ENCODE data around the gene ARIH2.

The ARIH2 gene

DNA sequence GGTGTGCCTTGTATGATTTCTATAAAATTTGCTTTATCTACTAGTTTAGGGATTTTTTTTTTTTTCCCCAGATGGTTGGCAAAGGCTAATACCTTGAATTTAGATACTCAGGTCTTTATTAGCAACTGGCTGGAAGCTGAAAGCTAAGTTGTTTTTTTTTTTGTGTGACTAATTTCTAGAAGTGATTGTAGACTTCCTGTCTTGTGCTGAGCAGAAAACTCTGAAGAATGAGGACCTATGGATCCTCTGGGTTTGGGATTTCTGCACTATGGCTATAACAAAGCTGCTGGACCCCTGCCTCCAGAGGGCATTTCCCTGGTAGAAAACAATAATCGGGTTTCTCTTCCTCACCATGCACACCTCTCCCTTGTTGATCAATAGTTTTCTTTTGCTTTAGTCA is 10.0 kb downstream of the ARIH2 start:
- DNase-seq (ENCODE audit: low read depth in 2 of 2, low spot score in 1 of 2) = no peak

DNA sequence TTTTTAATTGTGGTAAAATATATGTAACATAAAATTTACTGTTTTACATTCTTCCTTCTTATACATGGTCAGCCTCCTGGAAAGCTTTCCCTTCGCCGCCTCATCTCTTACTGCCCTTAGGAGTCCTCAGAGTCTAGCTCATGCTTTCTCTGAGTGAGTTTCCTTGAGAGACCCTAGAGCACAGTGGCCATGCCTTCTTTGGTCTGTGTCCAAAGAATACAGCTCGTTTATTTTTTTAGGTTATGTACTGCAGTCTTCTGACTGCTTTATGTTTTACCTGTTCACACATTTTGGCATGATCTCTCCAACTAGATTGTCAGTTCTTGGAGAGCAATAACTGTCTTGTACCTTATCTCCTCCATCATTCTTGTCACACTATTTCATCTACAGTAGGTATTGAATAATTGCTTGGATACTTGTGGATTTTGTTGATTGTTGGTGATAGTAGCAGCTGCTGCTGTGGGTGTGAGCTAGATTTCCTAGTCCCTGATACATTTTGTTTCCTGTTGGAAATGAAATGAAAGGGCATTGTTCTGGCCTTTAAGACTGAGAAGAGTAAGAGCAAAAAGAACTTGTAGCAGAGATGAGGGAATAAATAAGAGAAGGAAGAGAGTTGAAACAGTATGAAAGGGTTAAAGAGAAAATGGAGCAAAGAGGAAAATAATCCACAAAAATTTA is 10.9 kb downstream of the ARIH2 start:
- DNase-seq (ENCODE audit: low read depth in 2 of 2, low spot score in 1 of 2) = no peak

DNA sequence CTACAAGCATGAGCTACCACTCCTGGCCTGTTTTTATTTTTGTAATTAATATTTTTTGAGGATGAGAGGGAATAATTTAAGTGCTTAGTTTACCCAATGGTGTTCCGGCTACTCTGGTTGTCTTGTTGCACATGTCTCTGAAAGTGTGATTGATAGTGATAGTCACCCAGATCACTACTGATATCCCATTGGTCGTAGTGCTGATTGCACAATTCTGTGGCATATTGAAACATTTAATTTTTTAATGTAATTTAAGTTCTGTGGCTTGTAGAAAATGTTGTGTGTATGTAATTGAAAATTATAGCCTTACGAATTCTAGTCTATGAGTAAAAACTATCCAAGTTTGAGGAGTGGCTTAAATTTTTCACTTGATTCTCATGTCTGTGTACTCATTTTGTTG is 11.9 kb downstream of the ARIH2 start:
- DNase-seq (ENCODE audit: low read depth in 2 of 2, low spot score in 1 of 2) = no peak

DNA sequence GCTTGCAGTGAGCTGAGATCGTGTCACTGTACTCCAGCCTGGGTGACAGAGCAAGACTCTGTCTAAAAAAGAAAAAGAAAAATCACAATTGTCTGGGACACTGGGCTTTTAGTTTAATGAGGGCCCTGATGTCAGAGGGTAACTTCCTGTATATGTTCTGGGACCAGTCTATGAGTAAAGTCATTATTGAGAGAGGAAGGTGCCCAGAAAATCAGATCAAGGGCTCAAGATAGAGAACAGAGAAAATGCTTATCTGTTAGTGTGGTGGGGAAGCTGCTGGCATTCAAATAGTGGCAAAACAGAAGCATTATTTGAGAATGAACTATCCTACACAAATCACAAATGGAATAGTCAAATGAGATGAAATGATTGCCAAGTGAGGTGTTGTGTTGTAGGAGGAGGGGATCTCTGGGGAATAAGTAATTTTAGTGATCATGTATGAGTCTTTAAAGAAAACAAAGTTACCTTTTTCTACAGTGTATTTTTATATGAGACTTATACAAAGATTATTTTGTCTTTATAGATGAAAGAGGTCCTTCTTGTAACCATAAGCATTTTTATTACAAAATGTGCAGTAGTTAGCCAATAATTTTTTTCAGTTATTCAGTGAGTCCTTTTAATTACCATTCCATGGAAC is 13.4 kb downstream of the ARIH2 start:
- no peak for DNase-seq (ENCODE audit: low read depth in 2 of 2, low spot score in 1 of 2)

DNA sequence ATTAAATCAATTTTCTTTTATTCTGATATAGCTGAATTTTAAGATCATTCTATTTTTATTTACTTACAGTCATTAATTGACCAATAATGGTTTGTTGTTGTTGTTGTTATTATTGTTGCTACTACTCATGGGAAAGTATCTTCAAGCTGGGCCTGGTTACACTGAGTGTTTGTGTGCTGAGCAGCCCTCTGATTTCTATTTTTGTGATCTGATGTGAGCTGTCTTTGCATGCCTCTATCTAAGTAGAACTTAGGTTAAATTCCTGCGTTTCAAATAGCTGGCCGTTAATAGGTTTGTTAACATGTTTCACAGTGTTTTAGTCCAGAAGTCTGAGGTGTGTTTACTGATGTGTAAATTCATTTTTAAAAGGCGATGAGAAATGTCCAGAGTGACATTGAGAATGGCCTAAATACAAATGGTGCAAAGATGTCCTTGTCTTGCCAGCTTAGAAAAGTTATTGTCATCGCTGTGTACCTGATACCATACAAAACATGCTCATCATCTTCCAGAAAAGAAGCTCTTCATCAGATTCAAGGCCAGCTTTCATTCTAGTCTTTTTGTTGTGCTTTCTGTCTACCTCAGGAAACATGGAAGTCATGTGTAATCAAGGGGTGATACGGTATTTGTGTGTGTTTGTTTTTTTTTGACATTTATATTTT is 15.8 kb downstream of the ARIH2 start:
- DNase-seq (ENCODE audit: low read depth in 2 of 2, low spot score in 1 of 2) = no peak

DNA sequence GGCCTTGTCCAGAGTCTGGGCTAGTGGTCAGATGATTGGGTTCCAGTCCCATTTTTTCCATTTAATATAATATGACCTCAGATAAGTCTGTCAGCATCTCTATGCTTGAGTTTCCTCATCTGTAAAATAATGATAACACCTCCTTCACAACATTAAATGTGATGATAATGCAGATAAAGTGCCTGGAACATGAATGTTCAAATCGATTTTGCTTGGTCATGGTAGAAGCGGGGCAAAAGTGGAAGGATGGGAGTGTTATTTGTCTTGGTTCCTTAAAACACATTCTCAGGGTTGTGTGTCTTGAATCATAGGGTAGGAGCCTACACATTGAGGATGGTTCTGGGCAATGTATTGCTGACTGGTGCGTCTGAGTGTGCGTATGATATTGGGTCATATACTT is 16.9 kb downstream of the ARIH2 start:
- no peak for DNase-seq (ENCODE audit: low read depth in 2 of 2, low spot score in 1 of 2)

DNA sequence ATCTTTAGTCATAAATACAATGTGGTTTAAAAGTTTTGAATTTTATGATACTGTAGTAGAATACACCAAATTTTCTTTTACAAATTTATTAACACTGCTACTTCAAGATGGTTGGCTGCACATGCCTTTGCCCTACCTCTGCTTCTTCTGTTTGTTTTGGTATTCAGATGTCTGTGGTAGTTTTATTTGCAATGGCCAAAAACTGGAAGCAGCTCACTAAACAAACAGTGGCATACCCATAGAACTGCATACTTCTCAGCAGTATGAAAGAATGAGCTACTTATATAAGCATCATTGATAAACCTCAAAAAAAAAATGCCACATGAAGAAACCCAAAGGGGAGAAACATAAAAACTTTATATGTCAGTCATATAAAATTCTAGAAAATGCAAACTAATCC is 19.5 kb downstream of the ARIH2 start:
- DNase-seq (ENCODE audit: low read depth in 2 of 2, low spot score in 1 of 2) = no peak

DNA sequence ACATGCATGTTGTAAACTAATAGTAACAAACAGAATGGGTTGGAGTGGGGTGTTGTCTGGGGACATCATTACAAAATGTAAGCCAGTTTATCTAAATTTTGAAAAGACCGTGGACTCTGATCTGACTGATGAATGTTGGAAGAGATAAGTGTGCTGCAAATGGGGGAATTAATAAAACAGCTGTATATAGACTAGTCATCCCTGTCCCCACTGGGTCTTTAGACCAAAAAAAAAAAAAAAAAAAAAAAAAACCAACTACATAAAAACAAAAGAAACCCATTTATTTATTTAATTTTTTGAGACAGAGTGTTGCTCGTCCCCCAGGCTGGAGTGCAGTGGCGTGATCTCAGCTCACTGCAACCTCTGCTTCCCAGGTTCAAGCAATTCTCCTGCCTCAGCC is 20.0 kb downstream of the ARIH2 start:
- no peak for DNase-seq (ENCODE audit: low read depth in 2 of 2, low spot score in 1 of 2)

DNA sequence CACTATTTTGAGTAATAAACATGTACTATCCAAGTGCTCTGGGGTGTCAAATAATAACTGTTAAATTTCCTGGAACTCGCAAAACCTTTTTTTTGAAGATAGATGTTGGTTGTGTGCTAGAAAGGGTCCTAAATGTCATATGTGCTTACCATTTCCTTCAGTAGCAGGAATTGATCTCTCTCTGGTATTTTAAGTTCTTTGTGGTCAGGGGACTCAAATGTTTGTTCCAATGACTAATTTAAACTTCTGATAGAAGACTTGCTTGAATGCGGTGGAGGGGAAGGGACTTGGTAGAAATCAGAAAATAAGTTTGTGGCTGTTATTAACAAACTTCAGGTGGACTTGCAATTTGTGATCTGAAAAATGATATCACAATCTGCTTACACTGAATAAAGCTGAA is 26.8 kb downstream of the ARIH2 start:
- DNase-seq (ENCODE audit: low read depth in 2 of 2, low spot score in 1 of 2) = no peak

DNA sequence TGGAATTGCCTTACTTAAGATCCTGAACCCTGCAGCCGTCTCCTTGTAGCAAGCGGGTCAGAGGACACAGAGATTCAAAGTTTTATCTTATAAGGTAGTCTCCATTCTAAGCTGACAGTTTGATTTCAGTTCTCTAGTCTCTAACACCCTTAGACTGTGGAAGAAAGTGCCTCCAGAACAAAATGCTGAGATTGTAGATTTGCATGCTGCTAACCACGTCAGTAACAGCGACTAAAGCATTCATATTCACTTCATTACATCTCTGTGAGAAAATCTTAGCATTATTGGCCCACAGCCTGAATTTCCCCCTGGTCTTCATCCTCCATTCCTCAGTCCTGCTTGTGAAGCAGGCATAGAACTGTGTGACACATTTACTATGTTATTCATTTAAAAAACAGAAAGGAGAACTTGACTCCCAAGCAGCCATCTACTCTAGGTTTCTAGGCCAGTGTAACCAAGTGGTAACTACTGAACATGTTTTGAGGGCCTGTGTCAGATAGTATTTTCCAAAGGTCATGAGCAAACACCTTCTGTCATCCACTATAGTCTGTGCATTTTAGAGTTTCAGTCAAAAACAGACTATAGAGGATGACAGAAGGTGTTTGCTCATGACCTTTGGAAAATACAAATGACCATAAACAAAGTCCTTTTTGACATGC is 27.4 kb downstream of the ARIH2 start:
- no peak for DNase-seq (ENCODE audit: low read depth in 2 of 2, low spot score in 1 of 2)

DNA sequence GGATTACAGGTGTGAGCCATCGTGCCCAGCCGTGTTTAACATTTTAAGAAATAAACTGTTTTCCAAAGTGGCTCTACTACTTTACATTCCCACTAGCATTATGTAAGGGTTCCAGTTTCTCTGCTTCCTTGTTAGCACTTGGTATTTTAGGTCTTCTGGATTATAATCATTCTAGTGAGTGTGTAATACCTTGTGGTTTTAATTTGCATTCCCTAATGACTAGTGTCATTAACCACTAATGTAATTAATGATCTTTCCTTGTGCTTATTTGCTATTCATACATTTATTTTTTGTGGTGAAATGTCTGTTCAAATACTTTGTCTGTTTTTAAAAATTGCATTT is 30.7 kb downstream of the ARIH2 start:
- no peak for DNase-seq (ENCODE audit: low read depth in 2 of 2, low spot score in 1 of 2)

DNA sequence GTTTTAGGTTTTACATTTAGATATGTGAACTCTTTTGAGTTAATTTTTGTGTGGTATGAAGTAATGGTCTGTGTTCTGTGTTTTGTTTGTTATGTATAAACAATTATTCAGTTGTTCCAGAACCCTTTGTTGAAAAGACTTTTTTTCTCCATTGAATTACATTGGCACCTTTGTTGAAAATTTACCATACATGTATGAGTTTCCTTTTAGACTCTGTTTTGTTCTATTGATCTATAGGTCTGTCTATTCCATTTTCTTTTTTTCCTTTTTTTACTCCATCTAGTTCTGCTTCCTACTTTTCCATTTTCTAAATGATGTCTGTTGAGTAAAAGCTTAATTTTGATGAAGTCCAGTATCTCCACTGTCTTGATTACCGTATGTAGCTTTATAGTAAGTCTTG is 31.4 kb downstream of the ARIH2 start:
- no peak for DNase-seq (ENCODE audit: low read depth in 2 of 2, low spot score in 1 of 2)

DNA sequence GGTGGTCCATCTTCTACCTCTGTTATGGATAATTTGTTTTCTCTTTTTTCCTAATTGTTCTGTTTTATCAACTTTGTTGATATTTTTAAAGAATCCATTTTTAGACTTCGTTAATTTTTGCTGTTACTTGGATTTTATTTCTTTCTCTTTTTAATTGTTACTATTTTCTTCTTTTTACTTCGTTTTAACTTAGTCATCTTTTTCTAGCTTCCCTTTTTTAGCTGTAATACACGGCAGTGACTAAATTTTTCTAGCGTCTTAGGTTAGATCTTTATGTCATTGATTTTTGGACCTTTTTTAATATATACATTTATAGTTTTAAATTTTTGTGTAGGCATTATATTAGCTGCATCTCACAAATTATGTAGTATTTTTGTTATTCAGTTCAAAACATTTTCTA is 33.1 kb downstream of the ARIH2 start:
- no peak for DNase-seq (ENCODE audit: low read depth in 2 of 2, low spot score in 1 of 2)

DNA sequence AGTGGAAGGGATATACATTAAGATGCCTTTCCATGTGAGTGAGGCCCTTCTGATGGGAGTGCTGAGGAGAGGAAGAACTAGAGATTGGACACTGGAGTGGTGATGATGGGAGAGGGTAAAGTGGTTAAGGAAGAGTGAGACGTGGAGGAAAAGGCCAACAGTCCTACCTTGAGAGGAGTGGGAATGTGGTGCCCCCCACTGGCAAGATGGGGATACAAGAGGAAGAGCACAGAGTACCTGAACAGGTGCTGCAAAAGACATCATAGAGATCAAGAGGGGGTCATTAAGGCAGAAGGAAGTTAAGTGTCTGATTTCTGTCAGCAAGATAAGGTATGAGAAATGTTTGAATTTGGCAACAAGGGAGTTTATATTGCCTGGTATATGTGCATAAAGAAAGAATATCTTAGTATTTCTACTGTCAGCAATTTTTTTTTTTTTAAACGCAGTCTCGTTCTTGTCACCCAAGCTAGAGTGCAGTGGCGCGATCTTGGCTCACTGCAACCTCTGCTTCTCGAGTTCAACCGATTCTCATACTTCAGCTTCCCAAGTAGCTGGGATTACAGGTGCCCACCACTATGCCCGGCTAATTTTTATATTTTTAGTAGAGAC is 34.0 kb downstream of the ARIH2 start:
- DNase-seq (ENCODE audit: low read depth in 2 of 2, low spot score in 1 of 2) = peak; percentile 4 to 17

DNA sequence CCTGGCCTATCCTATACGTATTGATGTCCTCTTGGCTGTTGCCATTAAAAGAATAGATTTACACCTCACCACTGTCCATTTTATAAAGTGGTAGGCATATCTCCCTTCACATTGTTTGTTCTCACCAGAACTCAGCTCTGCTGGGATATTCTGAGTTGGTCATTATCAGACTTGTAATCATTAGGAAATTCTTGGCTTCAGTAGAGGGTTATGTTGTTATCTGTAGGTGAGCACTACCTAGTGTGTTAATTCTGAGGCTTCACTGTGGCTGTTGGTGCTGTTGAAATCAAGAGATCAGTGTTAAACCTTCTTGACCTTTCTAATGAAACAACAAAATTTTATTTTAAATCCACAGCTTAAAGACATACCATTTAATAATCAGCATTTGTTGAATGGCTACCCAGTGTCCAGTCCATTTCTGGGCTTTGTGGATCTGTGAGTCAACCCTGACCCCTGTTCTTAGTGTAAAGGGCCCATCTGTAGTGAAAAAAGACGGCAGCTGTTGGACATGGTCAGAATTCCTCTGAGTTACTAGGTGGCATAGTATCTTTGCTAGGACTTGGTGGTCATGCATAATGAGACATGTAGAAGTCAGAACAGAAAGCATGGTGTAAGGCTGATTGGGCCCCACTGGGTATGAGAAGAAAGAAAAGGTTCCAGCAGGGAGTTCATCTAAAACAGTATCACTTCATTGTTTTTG is 38.5 kb downstream of the ARIH2 start:
- no peak for DNase-seq (ENCODE audit: low read depth in 2 of 2, low spot score in 1 of 2)

DNA sequence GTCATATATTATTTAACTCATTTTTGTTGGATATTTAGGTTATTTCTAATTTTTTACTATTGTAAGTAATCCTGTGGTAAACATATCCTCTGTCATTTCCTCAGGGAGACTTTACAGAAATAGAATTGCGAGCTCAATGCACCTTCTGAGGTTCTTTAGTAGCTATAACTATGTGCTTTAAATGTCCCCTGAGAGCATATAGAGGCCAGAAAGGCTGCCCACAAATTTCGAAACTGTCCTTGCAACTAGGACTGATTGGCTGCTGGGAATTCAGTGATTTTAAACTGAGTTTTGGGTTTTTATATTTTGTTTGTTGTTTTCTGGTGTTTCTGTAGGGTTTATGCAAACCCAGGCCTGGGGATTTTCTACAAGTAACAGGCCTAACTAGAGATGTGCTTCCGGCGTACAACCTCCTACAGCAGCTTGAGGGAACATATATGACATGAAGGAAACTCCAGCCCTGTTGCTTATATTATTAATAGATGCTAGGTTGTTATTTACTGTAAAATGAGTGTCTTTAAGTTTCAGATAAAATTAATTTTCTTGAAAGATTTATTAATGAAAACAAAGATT is 42.3 kb downstream of the ARIH2 start:
- no peak for DNase-seq (ENCODE audit: low read depth in 2 of 2, low spot score in 1 of 2)

DNA sequence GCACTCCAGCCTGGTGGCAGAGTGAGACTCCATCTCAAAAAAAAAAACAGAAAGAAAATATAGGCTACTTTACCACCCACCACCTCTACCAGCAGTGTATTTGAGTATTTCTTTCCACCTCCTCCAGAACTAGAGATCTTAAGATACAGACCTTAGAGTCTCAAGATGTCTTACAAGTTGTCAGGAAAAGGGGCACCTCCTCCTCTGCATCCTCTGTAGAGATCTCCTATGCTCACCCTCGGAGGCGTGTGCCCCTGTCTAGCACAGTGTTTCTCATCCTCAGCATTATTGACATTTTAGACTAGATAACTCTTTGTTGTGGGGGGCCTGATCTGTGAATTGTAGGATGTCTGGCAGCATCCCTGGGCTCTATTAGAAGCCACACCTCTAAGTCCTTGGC is 43.7 kb downstream of the ARIH2 start:
- no peak for DNase-seq (ENCODE audit: low read depth in 2 of 2, low spot score in 1 of 2)

DNA sequence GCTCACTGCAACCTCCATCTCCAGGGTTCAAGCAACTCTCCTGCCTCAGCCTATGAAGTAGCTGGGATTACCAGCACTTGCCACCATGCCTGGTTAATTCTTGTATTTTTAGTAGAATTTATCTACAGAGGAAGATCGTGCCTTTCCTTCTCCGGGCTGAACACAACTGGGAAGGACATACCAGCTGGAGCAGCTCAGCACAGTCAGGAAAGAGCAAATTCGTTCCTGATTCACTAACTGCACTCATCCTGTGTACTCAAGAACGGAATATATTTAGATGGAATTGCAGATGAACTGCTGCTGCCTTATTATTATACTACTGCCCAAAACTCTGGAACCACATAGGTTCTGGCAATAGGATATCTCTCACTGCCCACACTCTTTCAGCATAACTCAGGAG is 44.3 kb downstream of the ARIH2 start:
- DNase-seq (ENCODE audit: low read depth in 2 of 2, low spot score in 1 of 2) = no peak

DNA sequence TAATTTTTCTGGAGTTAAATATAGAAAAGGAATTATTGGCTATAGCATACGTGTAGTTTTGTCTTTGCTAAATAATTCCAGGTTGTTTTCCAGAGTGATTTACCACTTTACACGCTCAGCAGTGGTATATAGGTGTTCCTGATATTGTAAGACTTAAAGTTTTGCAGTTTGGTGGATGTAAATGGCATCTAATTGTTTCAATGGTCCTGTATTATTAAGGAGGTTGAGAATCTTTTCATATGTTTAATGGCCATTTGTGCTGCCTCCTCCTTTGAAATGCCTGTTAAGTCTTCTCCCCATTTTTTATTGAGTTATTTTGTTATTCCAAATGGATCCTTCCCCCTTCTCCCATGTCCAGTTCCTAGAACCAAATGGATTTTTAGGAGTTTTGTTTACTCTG is 44.9 kb downstream of the ARIH2 start:
- DNase-seq (ENCODE audit: low read depth in 2 of 2, low spot score in 1 of 2) = no peak

DNA sequence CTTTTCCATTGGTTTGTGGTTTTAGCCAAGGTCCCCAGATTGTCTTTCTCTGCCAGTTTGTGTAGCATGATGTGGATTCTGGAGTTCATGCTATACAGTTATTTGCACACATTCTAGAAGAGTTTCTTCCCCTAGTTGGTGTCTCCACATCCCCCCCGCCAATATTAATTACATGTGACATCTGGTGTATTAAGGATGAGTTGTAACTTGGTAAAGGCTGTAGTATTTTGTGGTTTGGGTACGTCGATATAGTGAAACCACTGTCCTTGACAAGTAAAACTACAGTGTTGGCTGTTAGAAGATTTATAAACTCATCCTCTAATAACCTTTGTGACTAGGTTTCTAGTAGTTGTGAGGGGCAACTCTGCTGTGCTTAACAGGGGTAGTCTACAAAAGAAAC is 47.7 kb downstream of the ARIH2 start:
- DNase-seq (ENCODE audit: low read depth in 2 of 2, low spot score in 1 of 2) = no peak

DNA sequence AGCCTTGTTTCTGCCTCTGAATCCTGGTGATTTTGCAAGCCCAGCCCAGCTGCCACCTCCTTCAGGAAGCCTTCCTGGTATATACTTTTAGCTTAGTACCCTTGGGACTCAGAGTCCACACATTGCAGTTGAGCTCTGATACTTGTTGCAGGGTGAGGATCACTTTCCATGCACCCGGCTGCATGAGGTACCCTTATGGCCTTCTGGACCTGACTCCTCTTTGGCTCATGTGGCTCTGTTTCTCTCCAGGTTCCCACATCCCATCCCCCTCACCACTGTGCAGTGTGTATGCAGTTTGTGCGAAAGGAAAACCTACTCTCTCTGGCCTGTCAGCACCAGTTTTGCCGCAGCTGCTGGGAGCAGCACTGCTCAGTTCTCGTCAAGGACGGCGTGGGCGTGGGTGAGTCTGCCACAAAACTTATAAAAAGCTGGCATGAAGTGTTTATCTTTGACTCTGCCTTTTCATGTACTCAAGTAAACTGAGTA is 48.3 kb downstream of the ARIH2 start:
- no peak for DNase-seq (ENCODE audit: low read depth in 2 of 2, low spot score in 1 of 2)
